ENCODE measurements around the gene DGKZ.

The DGKZ gene

DNA sequence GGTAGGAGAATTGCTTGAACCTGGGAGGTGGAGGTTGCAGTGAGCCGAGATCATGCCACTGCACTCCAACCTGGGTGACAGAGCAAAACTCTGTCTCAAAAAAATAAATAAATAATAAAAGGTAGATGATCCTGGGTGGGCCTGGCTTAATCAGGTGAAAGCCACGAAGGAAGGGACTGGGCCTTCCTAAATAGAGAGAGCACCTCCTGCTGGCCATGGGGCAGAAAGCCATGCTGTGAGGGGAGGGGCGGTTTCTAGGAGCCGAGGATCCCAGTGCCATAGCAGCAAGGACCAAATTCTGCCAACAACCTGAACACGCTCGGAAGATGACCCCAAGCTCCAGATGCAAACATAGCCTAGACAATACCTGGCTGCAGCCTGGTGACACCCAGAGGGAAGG is 24.5 kb upstream of the DGKZ start:
- FAIRE-seq (no peak), DNase-seq (ENCODE audit: low spot score) (no peak)

DNA sequence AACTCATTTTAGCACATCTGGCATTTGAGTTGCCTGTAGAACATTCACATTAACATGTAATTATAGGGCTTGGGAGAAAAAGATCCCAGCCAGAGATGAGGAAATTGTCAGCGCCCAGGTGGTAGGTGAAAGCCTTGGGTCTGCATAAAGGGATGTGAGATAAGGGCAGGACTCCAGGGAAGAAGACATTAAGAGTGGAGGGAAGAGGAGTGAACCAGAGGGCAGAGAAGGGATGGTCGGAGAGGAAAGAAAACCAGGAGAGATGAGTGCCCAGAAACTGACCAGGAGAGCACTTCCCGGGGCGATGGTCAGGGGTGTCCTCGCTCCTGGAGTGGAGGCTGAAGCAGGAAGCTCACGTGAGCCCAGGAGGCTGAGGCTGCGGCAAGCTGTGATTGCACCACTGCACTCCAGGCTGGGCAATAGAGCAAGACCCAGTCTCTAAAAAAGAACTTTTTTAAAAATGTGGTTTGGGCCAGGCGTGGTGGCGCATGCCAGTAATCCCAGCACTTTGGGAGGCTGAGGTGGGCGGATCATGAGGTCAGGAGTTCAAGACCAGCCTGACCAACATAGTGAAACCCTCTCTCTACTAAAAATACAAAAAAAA is 20.3 kb upstream of the DGKZ start:
- no peak for DNase-seq (ENCODE audit: low spot score)
- no peak for FAIRE-seq

DNA sequence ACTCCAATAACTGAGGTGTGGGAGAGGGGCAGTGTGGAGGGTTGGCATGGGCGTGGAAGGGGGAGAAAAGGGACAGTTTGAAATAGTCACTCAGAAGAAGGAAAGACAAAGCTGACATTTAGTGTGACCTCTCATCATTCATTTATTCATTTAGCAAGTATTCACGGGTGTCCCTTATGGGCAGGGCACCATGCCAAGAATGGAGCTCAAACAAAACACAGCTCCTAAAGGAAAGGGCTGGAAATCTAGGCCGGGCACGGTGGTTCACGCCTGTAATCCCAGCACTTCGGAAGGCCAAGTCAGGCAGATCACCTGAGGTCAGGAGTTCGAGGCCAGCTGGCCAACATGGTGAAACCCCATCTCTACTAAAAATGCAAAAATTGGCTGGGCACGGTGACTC is 19.4 kb upstream of the DGKZ start:
- FAIRE-seq (no peak), DNase-seq (ENCODE audit: low spot score) (no peak)

DNA sequence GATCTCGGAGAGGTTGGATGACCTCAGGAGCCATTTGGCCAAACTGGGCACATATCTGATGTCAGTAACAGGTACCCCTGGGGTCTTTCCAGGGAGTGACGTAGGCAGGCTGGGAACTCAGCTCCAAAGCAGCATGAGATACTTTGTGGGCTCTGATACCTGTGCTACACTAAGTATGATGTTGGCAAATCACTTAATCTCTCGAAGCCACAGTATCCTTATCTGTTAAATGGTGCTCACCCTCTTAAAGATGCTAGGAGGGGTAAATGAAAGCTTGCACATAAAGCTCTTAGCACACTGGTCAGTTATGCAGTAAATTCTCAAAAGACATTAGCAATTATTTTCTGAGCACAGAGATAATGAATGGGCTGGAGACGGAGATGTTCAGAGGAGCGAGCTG is 17.1 kb upstream of the DGKZ start:
- FAIRE-seq, result no peak
- no peak for DNase-seq (ENCODE audit: low spot score)

DNA sequence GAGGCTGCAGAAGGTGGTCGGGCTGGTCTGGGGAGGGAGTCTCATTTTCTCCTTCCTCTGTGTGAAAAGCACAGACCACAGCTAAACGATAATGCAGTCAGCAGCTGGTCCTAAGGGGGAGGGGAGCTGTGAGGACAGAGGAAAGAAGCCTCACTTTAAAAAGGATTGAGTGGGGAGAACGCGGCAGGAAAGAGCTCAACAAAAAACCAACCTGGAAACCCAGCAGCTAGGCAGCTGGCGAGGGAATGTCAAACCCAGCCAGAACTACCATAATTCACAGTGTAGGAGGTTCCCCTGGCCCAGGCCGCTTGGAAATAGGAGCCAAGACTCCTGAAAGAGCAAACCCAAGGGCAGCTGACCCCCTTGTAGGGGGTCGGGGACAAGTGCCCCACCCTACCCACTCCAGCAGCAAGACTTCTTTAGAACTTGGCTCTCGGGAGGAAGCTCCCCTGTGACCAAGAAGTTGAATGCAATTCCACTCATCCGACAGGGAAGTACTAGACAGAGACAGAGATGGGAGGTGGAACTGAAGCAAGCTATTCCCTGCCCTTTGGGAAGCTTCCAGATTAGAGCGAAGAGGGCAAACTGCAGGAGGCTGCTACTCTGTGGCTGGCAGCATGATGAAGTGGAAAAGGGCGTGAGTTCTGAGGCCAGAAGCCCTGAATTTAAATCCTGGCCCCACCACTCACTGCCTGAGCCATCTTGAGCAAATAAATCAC is 16.5 kb upstream of the DGKZ start:
- DNase-seq (ENCODE audit: low spot score) (no peak), FAIRE-seq (no peak)

DNA sequence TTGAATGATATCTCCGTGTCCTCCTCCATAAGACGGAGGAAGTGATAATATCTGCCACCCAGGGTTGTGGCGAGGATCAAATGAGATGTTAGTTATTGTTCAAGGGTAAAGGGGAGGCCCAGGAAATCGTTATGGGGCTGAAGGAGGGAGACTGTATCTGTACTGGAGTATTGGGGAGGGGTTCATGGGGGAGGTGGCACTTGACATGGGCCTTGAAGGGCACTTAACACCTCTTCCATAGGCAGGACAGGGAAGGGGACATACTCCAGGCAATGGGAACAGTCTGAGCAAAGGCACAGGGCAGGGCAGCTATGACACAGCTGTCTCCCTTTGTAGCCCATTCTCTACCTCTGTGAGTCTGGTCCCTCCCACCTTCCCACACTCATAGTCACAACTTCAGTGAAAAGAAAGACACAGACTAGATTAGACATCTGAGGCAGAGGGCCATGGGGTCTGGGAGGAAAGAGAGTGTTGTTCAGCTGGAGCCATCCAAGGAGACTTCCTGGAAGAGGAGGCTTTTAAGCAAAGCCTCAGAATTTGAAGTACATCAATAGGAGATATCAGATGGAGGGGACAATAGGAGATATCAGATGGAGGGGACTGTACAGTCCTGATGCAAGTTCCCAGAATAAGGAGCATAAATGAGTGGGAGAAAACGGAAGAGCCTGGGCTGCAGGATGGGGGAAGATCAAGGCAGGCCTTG is 15.8 kb upstream of the DGKZ start:
- FAIRE-seq, result no peak
- no peak for DNase-seq (ENCODE audit: low spot score)

DNA sequence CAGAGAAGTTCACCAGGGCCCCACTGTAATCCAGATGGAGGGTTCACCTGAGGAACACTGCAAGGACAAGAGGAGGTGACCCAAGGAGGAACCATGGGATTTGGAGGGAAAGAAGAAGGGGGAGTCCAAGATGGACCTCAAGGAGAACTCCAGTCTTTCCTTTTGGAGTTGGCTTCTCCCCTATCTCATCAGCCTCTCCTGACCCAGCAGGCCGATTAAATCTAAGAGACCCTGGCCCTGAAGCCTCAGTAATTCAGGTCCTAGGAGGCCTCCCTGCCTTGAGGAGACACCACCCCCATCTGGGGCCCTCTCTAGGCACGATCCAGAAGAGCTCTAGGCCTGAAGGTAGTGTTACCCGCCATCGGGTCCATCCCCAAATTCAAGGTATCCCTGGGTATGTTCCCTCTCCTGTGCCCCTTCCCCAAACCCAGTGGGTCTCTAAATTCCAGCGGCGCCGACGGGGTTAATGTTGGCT is 15.1 kb upstream of the DGKZ start:
- FAIRE-seq (no peak), DNase-seq (ENCODE audit: low spot score) (no peak)

DNA sequence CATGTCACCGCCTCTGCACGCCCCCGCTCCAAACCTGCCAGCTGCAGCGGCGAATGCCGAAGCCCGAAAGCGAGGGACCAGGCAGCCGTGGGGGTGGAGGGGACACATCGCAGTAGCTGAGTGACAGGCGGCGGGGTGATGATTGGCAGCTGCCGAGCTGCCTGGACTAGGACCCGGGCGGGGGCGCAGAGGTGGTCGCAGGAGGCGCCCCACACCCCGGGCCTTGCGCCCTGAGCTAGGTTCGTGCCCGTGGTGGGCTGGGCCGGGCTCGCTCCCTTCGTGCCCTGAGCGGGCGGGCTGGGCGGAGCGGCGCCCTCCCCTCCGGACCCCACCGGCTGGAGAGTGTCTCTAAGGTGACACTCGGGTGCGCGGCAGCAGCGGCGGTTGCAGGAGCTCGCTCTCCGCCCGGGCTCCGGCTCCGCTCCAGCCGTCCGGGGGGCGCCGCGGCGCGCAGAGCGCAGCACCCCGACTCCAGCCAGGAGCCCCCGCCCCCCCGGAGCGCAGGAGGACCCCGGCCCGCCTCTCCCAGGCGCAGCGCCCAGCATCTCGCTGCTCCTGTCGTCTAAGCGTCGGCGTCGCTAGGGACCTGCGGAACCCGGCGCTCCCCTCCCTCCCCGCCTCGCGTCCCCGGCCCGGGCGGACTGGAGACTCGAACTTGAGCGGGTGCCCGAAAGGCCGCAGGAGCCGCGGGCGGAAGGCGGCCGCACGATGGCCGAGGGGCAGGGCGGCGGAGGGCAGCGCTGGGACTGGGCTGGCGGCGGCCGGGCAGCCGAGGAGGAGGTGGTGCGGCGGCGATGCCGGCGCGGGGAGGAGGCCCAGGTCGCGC is 14.5 kb upstream of the DGKZ start:
- FAIRE-seq, result no peak
- no peak for DNase-seq (ENCODE audit: low spot score)

DNA sequence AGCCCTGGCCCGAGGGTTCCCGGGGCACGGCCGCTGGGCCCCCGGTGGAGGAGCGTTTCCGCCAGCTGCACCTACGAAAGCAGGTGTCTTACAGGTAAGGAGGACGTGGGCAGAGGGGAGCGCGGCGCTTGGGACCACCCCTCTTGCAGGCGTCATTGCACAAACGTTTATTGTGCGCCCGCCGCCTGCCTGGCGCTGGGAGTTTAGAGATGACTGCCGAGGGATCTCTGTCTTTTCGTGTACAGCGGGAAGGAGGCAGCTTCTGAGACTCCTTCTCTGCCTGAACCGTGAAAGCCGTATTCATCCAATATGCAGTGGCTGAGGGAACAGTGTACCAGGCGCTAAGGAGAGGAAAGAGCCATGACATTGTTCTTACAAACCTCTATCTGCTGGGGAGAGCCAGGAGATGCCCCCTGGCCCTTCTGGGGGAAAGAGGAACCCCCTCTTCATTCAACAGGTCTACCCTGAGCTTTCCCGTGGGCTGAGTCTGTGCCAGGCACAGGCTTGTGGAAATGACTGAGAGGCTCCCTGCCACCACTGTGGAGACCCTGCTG is 13.8 kb upstream of the DGKZ start:
- no peak for FAIRE-seq
- DNase-seq (ENCODE audit: low spot score), result no peak

DNA sequence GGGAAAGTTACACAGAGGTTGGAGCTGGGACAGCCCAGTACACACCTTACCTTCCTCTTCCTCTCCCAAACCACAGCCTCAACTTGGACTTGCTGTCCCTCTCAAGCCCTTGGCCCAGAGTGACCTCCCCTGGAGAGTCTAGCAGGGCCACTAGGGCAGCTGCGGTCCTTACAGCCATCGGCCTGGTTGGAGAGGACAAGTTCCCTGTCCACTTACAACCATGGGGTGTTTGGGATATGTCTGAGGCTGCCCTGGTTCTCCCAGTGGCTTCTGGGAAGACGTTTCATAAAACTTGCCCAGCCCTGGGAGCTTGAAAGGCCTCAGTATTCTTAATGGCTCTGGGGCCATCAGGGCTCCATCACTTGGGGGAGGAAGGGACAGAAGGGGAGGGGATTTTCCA is 13.1 kb upstream of the DGKZ start:
- FAIRE-seq (no peak), DNase-seq (ENCODE audit: low spot score) (no peak)

DNA sequence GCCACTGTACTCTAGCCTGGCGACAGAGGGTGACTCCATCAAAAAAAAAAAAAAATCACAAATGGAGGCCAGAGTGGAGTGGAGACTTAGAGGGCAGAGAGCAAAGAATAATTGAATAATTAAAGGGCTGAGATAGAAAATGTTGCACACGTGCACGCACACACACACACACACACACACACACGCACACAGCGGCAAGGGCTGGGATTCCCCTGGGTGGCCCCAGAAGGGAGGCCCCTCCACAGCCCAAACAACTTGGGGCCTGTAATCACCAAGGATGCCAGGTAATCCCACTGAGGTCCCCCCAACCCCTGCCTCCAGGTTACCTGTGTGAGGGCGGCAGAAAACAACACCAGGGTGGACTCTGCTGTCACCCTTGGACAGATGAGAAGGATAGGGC is 12.0 kb upstream of the DGKZ start:
- DNase-seq (ENCODE audit: low spot score) (no peak), FAIRE-seq (no peak)

DNA sequence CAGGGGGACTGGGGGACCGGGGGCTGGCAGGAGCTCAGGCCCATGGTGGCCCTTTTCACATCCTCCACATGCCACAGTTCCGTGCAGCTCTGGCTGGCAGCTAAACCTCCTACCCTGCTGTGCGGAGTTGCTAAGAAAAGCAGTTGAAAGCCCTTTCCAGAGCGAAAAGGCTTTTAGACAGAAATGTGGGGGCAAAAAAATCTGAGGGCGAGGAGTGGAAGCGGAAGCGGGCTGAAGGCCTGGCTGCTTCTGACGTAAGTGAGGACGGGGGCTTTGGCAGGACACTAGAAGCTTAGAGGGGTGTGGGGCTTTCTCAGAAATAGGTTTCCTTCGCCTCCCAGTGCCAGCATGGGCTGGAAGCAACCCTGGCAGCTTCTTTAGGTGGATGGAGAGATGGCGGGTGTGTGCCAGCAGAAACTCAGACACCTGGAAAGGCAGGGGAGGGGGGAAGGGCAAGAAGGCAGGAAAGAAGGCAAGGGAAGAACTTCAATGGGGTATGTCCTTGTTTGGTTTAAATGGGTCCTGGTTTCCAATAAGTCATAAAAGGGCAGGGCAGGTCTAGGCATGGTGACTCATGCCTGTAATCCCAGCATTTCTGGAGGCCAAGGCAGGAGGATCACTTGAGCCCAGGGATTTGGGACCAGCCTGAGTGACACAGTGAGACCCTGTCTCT is 11.2 kb upstream of the DGKZ start:
- FAIRE-seq, result no peak
- DNase-seq (ENCODE audit: low spot score), result no peak

DNA sequence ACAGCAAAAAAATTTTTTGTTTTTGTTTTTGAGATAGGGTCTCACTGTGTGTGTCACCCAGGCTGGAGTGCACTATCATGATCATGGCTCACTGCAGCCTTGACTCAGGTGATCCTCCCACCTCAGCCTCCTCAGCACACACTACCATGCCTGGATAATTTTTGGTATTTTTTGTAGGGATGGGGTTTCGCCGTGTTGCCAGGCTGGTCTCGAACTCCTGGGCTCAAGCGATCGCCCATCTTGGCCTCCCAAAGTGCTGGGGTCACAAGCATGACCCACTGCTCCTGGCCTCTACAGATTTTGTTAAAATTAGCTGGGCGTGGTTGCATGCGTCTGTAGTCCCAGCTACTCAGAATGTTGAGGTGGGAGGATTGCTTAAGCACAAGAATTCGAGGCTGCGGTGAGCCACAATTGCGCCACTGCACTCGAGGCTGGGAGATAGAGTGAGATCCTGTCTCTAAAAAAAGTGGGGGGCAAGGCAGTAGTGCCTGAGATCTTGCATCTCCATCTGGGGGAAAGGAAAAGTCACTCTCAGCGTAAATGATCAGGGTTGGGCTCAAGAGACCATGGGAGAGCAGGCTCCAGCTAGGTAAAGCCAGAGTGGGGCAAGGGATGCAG is 10.6 kb upstream of the DGKZ start:
- DNase-seq (ENCODE audit: low spot score) (no peak), FAIRE-seq (no peak)

DNA sequence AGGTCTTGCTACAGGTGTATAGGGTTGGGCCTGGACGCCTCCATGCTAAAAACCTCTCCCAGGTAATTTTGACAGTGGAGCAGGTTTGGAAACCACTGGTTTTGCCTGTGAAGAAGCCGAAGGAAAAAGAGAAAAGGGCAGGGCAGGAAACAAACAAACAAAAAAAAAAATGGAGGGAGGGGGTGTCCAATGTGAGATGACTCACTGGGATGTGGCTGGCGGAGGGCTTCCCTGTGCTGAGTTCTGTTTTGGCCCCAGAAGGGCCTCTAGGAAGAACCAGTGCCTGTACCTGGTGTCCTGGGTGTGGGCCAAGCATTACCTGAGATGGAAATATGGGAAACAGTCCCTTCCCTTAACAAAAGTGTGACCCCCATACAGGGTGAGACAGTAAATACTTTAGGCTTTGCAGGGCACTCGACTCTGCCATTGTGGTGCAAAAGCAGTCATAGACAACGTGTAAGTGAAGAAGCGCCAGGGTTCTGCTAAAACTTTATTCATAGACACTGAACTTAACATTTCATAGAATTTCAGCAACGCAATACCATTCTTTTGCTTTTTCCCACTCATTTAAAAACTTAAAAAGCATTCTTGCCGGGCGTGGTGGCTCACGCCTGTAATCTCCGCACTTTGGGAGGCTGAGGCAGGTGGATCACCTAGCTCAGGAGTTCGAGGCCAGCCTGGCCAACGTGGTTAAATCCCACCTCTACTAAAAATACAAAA is 9.5 kb upstream of the DGKZ start:
- FAIRE-seq, result no peak

DNA sequence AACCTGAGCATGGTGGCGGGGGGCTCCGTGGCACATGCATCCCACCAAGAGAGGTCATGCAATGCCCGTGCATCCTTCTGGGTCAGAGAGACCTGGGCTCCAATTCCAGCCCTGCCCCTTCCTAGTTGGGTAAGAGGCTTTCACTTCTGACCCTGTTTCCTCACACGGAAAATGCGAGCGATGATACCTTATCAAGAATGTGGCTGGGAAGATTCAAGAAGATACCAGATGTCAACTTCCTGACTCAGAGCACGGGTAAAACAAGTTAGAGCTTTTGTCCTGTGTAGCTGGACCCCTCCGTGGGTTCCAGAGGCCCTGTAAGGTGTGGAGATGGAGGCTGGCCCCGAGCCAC is 8.7 kb upstream of the DGKZ start:
- DNase-seq (ENCODE audit: low spot score) (no peak), FAIRE-seq (no peak)

More for the DNA sequence above, 9.5 kb upstream of the DGKZ start:
- DNase-seq (ENCODE audit: low spot score), result no peak

DNA sequence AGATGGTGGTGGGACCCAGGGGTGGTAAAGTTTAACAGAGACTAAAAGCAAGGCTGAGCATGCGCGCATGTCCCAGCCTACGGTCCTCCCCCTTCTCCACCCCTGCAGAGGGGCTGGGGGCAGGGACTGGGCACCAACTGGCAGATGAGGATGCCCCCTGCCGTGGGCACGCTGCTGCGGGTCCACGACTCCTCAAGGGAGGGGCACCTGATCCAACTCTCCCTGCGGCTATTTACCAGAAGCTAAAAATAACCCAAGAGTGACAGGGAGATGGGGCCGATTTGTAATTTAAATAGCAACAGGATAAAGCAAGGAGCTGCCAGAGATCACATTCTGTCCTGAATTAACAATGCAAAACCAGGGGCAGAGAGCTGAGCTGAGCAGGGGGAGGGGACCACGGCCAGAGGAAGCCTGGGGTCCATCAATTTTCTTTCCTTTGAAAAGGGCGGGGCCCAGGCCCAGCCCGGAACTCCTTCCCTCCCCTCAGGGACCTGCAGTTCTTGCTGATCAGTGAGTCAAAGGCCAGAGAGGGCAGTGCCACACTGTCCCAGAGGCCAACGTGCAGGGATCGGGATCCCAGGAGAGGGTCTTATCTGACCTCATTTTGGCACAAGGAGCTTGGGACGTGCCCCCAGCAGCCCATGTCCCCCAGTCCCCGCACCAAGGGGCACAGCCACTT is 8.1 kb upstream of the DGKZ start:
- no peak for FAIRE-seq
- DNase-seq (ENCODE audit: low spot score), result no peak

DNA sequence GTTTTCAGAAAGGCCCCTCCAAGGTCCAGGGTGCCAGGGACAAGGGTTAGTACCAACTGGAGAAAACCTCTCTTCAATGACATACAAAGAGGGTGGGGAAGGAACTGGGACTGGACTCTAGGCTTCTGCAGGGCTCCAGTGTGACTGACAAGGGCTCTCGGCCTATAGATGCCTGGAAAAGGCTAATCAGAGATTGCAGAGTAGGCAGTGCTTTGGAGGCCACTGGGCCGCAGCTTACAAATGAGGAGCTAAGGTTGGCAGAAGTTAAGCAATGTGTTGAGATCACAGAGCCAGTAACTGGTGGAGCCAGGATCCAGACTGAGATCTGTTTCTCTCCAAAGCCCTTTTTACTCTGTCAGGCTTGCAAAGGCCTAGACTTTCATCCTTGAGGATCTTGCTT is 7.4 kb upstream of the DGKZ start:
- DNase-seq (ENCODE audit: low spot score) (no peak), FAIRE-seq (no peak)

DNA sequence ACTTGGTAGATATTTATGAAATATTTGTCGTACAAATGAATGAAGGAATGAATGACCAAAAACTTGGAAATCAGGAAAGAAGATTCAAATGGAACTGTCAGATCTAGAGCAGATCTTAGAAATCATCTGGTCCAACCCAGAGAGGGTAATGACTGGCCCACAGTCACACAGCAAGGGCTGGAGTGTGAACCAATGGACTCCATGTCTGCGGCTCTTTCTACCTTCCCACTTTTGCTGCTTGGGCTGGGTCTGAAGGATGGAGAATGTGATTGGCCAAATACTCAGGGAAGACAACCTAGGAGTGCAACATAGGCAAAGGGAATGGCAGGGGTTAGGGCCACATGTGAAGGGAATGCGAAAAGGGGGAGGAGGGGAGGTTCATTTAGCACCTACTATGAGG is 5.8 kb upstream of the DGKZ start:
- no peak for DNase-seq (ENCODE audit: low spot score)
- FAIRE-seq, result no peak

DNA sequence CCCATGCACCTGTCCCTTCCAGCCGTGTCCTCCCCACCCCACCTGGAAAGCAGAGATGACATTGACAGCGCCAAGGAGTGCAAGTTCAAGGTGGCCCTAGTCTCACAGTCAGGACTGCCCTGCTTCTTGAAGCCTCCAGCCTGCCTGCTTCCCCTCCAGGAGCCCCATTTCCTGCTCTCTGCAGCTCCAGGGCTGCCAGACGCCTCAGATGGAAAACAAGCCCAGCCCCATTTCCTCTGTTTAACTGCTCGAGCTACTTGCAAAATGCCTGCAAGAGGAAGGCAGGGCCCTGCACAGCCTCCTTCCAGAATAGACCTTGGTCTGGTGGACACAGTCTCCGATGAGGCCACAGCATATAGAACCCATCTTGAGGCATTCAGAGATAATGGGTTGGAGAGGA is 5.0 kb upstream of the DGKZ start:
- DNase-seq (ENCODE audit: low spot score), result no peak
- FAIRE-seq, result no peak
